Testis (tissue), 3 donors: Measurements from ENCODE around the gene SEMA3F. TPM values are rescaled to one million over a fixed set of nuclear protein-coding genes. Genes with fewer than 3 reads are reported as not detected.

Experiments
- DNase-seq: peaks from one replicate; pipeline ENCODE4 v3.0.0-alpha.2; 2019
- H3K27ac ChIP-seq, 2 donors: fragments of 200-600 bp; sonication (generic); one replicate each; pipeline ENCODE4 v1.5.1; 2019
- H3K27me3 ChIP-seq: fragments of 200-600 bp; sonication (generic); one replicate; pipeline ENCODE4 v1.5.1; 2019
- H3K36me3 ChIP-seq: fragments of 200-600 bp; sonication (generic); one replicate; pipeline ENCODE4 v1.5.1; 2017; ENCODE audit warnings: low read depth; ENCODE audit errors: missing control alignments
- H3K4me1 ChIP-seq: fragments of 200-600 bp; sonication (generic); one replicate; pipeline ENCODE4 v1.5.1; 2019
- H3K4me3 ChIP-seq, 2 donors: fragments of 200-600 bp; sonication (generic); one replicate each; pipeline ENCODE4 v1.5.1; 2017 to 2019
- H3K9me3 ChIP-seq: fragments of 200-600 bp; sonication (generic); one replicate; pipeline ENCODE4 v1.5.1; 2017
- CTCF ChIP-seq, 3 experiments: fragments of 450-650 bp in 2 of 3; fragments of 200-600 bp in 1 of 3; sonication (generic) in 1 of 3; IDR thresholded peaks; one replicate each; pipeline ENCODE4 v1.5.1; 2016 to 2019; ENCODE audit warnings: antibody characterized with exemption in 3 of 3, mild to moderate bottlenecking in 2 of 3, moderate library complexity in 1 of 3
- POLR2A ChIP-seq: fragments of 450-650 bp; IDR thresholded peaks from one replicate; pipeline ENCODE4 v1.6.1; 2017; ENCODE audit warnings: antibody characterized with exemption, mild to moderate bottlenecking, moderate library complexity
- WGBS, 2 donors: methylation state at CpG; one replicate each; pipeline ENCODE4 v1.1.5; 2018; 5-methylcytosine and 5-hydroxymethylcytosine counted together
- intact Hi-C: fragments of 100-400 bp; cut with DNase I; formaldehyde crosslinking; loops from one replicate; pipeline ENCODE4 v1.15.1; 2023; ENCODE audit warnings: low total_unique reads
- polyA plus RNA-seq: library from polyadenylated mRNA; stranded (reverse); fragments of 350-450 nt; fragmentation: Illumina TruSeq; extraction: RNeasy Lipid Tissue Mini Kit (QIAGEN cat#74804); gene quantifications from one replicate; pipeline ENCODE4 v1.2.3, GENCODE V29; 2014; ENCODE audit warnings: low read depth, low replicate concordance; ENCODE audit not compliant: insufficient read depth
- total RNA-seq, 2 donors: library from RNA; depleted of rRNA; stranded (reverse); fragments of >200 nt; gene quantifications; one replicate each; pipeline ENCODE4 v1.2.3, GENCODE V29; 2016

The SEMA3F gene
- total and polyA plus RNA-seq, 3 donors from 2014 or later, result 6.9 to 8.3 (median 7.5) TPM

- intact Hi-C loops, result no loop called here
- Histone ChIP-seq H3K4me1 (peaks cover 13% of the 10 kb centered on the region), H3K27ac (no peak overlapping the region), H3K27me3 (no peaks in the 10 kb centered on the region), H3K4me3 (no peak overlapping the region), H3K9me3 (no peaks in the 10 kb centered on the region), H3K36me3 (no peaks in the 10 kb centered on the region)
- TF ChIP-seq POLR2A (no peak), CTCF (IDR thresholded peaks at IDR 0.05) (no peak)
- DNase-seq, result no peak
- 87 to 92% methylated on average over 8 of the region's 8 CpGs for WGBS, 2 donors
Measured at GRCh38 chr3:50230104-50230793, 75.1 kb downstream of the SEMA3F start.

- peaks cover 13% of the 10 kb centered on the region for H3K4me1 ChIP-seq
- TF ChIP-seq POLR2A (no peak), CTCF (IDR thresholded peaks at IDR 0.05) (no peak)
- H3K9me3 ChIP-seq, result no peaks in the 10 kb centered on the region
- no peak for DNase-seq
- no peak overlapping the region for H3K4me3 ChIP-seq
- H3K27ac ChIP-seq, result no peak overlapping the region
- no peaks in the 10 kb centered on the region for H3K36me3 ChIP-seq
- WGBS, 2 donors, result 81 to 85% methylated on average over 4 of the region's 4 CpGs
- H3K27me3 ChIP-seq, result no peaks in the 10 kb centered on the region
- intact Hi-C loops, result no loop called here
Measured at GRCh38 chr3:50230794-50231125, 75.6 kb downstream of the SEMA3F start.

GRCh38 chr3:50231581-50231980 lies 76.5 kb downstream of the SEMA3F start:
- Histone ChIP-seq H3K36me3 (no peaks in the 10 kb centered on the region), H3K4me3 (no peak overlapping the region), H3K27me3 (no peaks in the 10 kb centered on the region), H3K4me1 (peaks cover 9% of the 10 kb centered on the region), H3K9me3 (no peaks in the 10 kb centered on the region), H3K27ac (no peak overlapping the region)
- no peak for DNase-seq
- intact Hi-C loops, result no loop called here
- 77 to 78% methylated on average over 5 of the region's 5 CpGs for WGBS, 2 donors
- TF ChIP-seq POLR2A (no peak), CTCF (IDR thresholded peaks at IDR 0.05) (no peak)

GRCh38 chr3:50232303-50232702 lies 77.2 kb downstream of the SEMA3F start:
- Histone ChIP-seq H3K4me1 (peaks cover 5% of the 10 kb centered on the region), H3K4me3 (no peak overlapping the region), H3K27ac (no peak overlapping the region), H3K9me3 (no peaks in the 10 kb centered on the region), H3K27me3 (no peaks in the 10 kb centered on the region), H3K36me3 (no peaks in the 10 kb centered on the region)
- DNase-seq, result no peak
- TF ChIP-seq CTCF (IDR thresholded peaks at IDR 0.05) (no peak), POLR2A (no peak)
- WGBS, 2 donors, result 61 to 73% methylated on average over 3 of the region's 3 CpGs
- intact Hi-C loops, result no loop called here

GRCh38 chr3:50233176-50233575 lies 78.1 kb downstream of the SEMA3F start:
- Histone ChIP-seq H3K27me3 (no peaks in the 10 kb centered on the region), H3K4me3 (no peak overlapping the region), H3K27ac (no peak overlapping the region), H3K9me3 (no peaks in the 10 kb centered on the region), H3K36me3 (no peaks in the 10 kb centered on the region), H3K4me1 (peaks cover 4% of the 10 kb centered on the region)
- 95% methylated on average over 4 of the region's 4 CpGs for WGBS, 2 donors
- intact Hi-C loops, result no loop called here
- TF ChIP-seq CTCF (IDR thresholded peaks at IDR 0.05) (no peak), POLR2A (no peak)
- DNase-seq, result no peak
